ENCODE results near the gene LRRC75A.

- TF ChIP-seq CTCF (IDR thresholded peaks at IDR 0.05): no peak
- no peak for TF ChIP-seq POLR2A (IDR thresholded peaks at IDR 0.05)
Measured at GRCh38 chr17:16440901-16441629, 50.9 kb downstream of the LRRC75A start.
